Activated naive CD4-positive, alpha-beta T cell treated with anti-CD3 and anti-CD28 coated beads, Interleukin-2, amount 50 U/mL, for 16 hours (primary cell): ENCODE measurements around the gene TMEM156.
"Not testable (repeated sequence)": the region's sequence is repeated elsewhere in the genome, so short reads cannot be mapped to it uniquely, and the experiment has no call there.

Experiments used
- DNase-seq: peaks from one replicate; pipeline ENCODE4 v3.0.0-alpha.2; 2020

Gene TMEM156

DNA sequence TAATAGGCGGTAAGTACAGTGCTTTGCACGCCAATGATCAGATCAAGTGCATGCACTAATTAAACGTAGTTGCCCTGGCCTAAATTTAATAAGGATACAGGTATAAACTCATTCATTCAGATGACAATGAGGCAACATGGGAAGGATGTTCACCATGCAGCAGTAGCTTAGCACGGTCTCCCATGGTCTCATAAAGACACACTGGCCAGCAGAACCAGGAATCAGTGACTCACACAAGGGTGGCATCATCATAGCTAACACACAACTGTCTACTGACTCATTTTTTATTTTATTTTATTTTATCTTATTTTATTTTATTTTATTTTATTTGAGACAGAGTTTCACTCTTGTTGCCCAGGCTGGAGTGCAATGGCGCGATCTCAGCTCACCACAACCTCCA is 42.7 kb downstream of the TMEM156 start:
- DNase-seq, result no peak

DNA sequence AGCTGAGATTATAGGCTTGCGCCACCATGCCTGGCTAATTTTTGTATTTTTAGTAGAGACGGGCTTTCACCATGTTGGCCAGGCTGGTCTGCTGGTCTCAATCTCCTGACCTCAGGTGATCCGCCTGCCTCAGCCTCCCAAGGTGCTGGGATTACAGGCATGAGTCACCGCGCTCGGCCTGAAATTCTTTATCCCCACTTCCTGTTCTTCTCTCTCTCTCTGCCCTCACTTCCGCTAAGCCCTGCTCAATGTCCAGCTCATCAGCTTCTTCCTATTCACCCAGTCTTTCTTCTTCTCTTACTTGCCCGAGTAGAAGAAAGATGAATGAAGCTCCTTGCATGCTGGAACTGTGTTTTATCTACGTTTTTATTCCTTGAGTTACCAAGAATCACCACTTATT is 43.9 kb downstream of the TMEM156 start:
- DNase-seq, result not testable (repeated sequence)

GRCh38 chr4:38987491-38987890 is 44.7 kb downstream of the TMEM156 start:
- no peak for DNase-seq

GRCh38 chr4:38985410-38986100 is 46.7 kb downstream of the TMEM156 start:
- DNase-seq, result no peak

DNA sequence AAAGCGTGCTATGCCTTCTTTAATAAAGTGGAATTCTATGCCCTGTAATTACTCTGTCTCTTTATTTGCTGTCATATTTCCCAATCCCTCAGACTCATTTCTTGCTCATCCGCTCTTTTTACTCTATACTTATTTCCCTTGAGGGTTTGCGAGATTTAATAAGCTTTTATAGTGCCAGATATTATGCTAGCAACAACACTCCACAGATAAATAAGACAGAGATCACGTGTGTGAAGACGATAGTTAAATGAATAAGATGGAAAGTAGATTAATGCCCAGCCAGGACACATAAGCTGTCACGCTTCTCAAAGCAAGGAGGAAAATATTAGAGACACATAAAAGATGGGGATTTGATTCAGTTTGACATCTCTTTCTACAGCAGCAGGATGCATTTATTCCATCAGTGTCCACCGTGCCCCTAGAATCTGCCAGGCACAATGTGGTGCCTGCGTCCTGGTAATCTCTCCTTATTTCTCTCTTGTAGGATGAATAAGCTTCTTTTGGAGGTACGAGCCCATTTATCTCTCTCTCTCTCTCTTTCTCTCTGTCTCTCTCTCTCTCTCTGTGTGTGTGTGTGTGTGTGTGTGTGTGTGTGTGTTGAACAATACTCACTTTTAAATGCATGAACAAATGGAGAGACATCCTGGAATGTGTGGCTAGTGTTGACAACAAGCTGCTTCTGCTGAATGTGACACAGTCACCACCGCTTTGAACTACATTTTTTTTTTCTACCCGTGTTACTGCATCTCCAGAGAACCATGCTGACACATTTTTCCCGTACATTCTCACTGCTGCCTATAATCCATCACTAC is 48.2 kb downstream of the TMEM156 start:
- DNase-seq, result no peak

- DNase-seq, result no peak
Observed at GRCh38 chr4:38983291-38983690, 48.9 kb downstream of the TMEM156 start.

- no peak for DNase-seq
Observed at GRCh38 chr4:38982361-38983095, 49.7 kb downstream of the TMEM156 start.

- no peak for DNase-seq
Observed at GRCh38 chr4:38980903-38981676, 51.1 kb downstream of the TMEM156 start.

DNA sequence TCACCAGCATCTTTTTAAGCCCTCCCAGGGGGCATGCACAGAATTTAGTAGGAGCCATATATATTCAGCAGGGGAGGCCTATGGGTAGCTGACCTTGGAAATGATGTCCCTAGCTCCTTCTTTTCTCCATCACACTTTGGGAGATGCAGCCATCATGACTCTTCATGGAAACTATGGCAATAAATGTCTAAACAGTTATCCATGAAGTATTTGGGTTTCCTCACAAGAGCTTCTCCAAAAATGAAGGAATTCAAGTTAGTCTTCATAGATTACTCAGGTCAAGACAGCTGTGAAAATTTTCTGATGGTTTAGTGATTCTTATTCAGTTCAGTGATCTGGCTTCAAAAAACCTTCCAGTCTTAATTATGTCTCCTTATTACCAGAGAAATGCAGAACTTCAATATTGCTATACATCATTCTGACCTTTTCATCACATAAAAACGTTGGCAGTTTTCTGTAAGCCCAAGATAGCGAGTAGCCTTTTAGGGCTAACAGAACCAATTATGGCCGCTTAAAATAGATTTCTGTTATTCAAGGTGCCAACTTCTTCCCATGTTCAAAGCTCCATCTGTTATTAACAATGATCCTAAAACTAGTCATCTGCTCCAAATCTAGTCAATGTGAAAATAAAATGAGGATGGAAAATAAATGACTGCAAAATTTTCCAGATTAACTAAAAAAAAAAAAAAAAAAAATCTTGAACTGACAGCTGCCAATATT is 52.5 kb downstream of the TMEM156 start:
- no peak for DNase-seq

- DNase-seq, result no peak
Observed at GRCh38 chr4:38979081-38979480, 53.1 kb downstream of the TMEM156 start.

DNA sequence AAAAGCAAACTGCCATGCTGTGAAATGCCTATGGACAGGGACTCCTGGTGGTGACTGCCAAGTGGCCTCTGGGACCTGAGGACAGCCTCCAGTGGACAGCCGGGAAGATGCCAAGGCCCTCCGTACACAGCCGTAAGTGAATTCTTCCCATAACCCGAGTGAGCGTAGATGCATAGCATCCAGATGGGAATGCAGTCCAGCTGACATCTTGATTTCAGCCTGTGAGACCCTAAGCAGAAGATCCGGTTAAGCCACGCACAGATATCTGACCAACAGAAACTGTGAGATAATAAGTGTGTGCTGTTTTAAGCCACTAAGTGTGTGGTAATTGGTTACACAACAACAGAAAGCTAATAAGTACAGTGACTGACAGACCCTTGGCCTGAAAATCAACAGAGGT is 55.9 kb downstream of the TMEM156 start:
- DNase-seq, result no peak

DNA sequence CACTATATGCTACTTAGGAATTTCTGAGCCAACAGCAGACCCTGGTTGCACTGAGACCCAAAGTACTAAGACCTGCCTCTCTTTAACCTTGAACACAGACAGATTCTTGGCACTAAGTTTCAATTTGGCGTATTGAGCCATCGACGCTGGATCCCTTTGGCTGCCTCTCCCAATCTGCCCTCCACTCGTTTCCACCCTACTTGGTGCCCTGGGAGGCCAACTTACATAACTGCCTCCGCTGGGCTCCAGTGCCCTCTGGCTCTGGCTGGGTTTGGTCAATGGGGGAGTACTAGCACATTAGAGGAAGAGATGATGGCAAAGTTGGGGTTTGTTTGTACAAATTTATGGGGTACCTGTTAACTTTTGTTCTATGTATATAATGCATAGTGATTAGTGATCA is 63.5 kb downstream of the TMEM156 start:
- DNase-seq, result no peak

DNA sequence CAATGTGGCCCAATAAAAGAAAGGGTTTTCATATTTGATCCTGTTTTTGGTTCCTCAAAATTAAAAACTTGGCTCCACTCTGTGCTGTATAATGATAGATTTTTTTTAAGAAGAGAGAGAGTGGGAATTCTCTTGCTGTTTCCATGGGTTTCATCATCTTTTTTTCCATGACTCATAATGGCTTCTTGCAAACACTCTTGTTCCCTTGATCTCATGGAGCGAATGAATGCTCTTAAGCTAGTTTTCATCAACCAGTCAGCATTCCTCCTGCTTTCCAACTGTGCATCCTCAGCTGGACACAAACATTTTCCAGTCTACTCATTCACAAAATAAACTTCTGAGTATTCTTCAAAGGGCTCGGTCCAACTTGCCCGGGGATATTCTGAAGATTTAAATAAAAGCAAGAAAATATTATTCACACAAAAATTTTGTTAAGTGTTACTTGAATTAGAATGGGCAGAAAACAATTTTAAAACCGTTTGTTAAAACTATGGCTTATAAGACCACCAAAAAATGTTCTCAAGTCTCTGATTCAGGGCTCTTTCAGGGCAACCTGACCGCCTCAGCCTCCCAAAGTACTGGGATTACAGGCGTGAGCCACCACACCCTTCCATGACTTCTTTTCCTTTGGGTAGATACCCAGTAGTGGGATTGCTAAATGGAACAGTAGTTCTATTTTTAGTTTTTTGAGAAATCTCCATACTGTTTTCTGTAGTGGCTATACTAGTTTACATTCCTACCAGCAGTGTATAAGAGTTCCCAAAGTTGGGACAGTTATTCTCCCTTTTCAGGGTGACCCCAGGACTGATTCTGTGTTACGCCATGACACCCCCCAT is 64.7 kb downstream of the TMEM156 start:
- no peak for DNase-seq

DNA sequence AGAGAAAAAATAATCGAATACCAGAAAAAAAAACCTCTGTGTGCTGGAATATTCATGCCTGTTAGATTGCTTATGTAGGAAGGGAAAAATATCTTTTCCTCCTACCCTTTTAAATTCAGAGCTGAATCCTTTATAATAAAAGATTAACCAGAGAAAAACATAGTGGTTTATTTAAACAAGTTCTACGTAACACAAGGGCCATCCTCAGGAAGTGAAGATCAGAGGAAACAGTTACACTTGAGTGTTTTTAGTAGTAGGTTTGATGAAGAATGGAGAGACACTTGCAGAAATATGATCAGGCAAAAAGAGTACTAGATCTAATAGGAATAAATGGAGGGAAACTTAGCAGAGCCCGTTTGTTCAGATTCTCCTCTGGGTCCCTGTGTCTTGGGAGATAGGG is 66.3 kb downstream of the TMEM156 start:
- DNase-seq, result no peak

DNA sequence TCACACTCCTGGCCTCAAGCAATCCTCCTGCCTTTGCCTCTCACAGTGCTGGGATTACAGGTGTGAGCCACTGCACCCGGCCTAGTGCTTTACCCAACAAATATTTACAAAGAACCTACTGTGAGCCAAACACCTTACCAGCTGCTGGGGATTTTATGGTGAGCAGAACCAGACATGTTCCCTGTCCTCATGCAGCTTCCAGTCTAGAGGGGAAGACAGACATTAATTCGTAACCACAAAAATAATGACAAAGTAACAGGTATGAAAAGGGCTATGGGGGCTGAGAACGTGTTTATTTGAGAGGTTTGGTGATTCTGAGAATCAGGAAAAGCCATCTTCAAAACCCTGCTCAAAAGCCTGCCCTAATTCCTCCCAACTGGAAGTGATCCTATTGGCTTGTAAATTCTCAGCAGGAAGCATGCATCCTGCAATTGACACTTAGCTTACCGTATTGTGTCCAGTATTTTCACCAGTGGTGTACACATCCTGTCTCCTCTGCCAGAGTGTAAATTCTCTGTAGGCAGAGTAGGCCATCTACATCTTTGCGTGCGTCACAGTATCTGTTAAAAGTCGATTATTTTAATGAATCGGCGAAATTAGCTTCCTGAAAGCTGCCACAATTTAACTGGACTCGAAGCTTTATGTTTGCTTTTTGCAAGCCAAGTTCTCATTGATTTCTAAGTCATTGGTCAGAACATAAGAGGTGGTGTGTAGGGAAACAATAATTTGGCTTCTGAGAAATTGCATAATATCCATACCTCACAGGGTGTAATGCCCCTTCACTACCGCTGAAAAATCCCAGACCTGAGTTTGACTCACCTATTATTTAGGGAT is 67.0 kb downstream of the TMEM156 start:
- no peak for DNase-seq

- not testable (repeated sequence) for DNase-seq
Observed at GRCh38 chr4:38959248-38959647, 73.0 kb downstream of the TMEM156 start.

- no peak for DNase-seq
Observed at GRCh38 chr4:38958453-38959190, 73.6 kb downstream of the TMEM156 start.

DNA sequence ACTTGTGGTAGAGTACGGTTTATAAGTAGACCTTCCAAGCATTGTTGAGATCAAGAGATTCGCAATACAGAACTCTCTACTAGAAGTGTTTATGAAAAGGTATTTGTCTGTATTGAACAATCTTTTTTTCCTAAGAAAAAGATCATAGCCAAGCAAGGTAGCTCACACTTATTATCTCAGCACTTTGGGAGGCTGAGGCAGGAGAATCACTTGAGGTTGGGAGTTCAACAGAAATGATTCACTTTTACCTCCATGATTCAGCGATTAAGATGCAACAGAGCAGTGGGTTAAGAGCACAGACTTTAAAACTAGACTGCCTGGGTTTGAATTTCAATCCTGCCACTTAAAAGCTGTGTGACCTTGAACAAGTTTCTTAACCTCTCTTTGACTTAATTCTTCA is 74.3 kb downstream of the TMEM156 start:
- DNase-seq, result no peak

GRCh38 chr4:38957261-38957815 is 74.9 kb downstream of the TMEM156 start:
- no peak for DNase-seq
